Amygdala (tissue), 56 donors: Measurements from ENCODE around the gene OAS3.

Source experiments
- DNase-seq, 56 donors: peaks; one replicate each; lab custom pipeline; 2025; lab: John Stamatoyannopoulos, UW

The OAS3 gene

DNA sequence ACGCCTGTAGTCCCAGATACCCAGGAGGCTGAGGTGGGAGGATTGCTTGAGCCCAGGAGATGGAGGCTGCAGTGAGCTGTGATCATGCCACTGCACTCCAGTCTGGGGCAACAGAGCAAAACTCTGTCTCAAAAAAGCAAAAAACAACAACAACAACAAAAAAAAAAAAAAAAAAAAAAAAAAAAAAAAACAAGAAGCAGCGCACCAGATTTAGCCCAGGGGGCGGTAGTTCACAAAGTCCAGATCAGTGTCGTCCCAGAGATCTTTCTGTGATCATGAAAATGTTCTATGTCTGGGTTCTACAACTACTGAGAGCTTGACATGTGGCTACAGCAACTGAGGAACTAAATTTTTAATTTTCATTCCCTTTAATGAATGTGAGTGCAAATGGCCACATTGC lies 67.5 kb downstream of the OAS3 start:
- DNase-seq = no peak

GRCh38 chr12:113006206-113006605 lies 67.9 kb downstream of the OAS3 start:
- DNase-seq = no peak

GRCh38 chr12:113006641-113007040 lies 68.4 kb downstream of the OAS3 start:
- DNase-seq = no peak

DNA sequence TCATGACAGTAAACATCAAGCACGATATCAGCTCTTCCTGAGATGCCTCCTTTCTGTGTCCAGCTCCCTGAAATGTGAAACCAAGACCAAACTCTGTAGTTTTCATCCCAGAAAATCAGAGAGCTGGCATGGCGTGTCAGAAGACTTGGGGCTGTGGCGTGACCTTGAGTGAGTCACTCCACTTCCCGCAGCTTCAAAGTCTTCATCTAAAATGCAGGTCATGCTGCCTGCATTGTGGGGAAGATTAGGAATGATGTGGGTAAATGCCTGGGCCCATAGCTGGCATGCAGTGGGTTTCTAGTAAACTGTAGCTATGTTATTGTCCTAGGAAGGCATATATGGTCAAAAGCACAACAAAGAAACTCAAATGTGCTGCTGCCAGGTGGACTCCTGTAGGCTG lies 68.9 kb downstream of the OAS3 start:
- no peak for DNase-seq

GRCh38 chr12:113010701-113011100 lies 72.4 kb downstream of the OAS3 start:
- DNase-seq = no peak

GRCh38 chr12:113014565-113014964 lies 76.3 kb downstream of the OAS3 start:
- DNase-seq = no peak

DNA sequence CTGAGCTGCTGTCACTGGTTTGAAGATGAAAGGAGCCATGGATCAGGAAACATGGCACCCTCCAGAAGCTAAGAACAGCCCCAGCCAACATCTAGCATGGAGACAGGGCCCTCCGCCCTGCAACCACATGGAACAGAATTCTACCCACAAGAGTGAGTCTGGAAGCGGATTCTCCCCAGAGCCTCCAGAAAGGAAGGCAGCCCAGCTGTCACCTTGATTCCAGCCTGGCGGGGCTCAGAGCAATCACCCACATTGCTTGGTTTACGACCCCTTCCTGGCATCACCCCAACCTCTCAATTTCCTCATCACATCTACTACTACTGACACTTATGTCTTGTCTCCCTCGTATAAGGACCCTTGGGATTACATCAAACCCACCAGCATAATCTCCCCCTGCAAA lies 78.5 kb downstream of the OAS3 start:
- DNase-seq = no peak

DNA sequence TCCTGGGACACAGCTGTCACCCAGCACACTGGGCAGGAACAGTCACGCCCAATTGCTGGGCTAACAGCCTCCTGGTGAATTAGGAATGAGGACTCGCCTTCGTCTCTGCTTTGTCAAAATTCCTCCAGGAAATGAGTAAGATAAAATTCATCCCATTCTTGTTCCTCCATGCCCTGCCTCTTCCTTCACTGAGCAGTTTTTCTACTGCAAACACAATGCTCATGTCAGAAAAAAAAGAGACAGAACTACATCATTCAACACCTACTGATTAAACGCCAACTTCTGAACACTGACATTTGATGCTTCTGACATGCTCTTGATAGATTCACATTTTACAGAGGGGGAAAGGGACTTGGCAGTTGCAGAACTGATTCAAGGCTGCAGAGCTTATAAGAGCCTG lies 80.8 kb downstream of the OAS3 start:
- DNase-seq = no peak

GRCh38 chr12:113021500-113021899 lies 83.2 kb downstream of the OAS3 start:
- no peak for DNase-seq
